ENCODE data around the gene NT5C1B. TPM values are rescaled to one million over a fixed set of nuclear protein-coding genes. Genes with fewer than 3 reads are reported as not detected.

NT5C1B gene
- total and polyA plus RNA-seq, 9 donors: not detected

DNA sequence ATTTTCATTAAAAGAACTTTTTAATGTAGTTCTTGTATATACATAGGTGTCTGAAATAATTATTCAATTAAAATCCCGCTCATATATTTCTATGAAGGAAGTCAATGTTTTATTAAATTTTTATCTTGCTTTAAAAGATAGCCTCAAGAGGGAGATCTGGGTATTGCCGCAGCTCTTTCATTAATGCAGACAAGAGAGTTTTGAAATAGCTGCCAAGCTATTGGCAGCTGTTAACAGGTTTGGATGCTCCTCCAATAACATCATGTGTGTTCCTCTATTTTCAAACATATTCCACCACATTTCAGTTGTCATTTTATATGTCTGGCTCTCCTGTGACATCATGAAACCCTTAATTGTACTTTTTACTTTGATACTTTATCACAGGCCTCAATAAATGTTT, 12.9 kb upstream of the NT5C1B start:
- no peak for DNase-seq
- no peak overlapping the region for H3K27ac ChIP-seq
- WGBS, 3 donors: 94 to 100% (median 97%) methylated on average over 2 of the region's 2 CpGs
- intact Hi-C loops (cut with DNase I): no loop called here
- H3K36me3 ChIP-seq: no peaks in the 10 kb centered on the region
- H3K27me3 ChIP-seq: no peaks in the 10 kb centered on the region
- no peaks in the 10 kb centered on the region for H3K9me3 ChIP-seq
- no peaks in the 10 kb centered on the region for H3K4me1 ChIP-seq (ENCODE audit: insufficient read depth)
- H3K4me3 ChIP-seq: no peak overlapping the region
- TF ChIP-seq, protein P1, sequence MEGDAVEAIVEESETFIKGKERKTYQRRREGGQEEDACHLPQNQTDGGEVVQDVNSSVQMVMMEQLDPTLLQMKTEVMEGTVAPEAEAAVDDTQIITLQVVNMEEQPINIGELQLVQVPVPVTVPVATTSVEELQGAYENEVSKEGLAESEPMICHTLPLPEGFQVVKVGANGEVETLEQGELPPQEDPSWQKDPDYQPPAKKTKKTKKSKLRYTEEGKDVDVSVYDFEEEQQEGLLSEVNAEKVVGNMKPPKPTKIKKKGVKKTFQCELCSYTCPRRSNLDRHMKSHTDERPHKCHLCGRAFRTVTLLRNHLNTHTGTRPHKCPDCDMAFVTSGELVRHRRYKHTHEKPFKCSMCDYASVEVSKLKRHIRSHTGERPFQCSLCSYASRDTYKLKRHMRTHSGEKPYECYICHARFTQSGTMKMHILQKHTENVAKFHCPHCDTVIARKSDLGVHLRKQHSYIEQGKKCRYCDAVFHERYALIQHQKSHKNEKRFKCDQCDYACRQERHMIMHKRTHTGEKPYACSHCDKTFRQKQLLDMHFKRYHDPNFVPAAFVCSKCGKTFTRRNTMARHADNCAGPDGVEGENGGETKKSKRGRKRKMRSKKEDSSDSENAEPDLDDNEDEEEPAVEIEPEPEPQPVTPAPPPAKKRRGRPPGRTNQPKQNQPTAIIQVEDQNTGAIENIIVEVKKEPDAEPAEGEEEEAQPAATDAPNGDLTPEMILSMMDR (IDR thresholded peaks at IDR 0.05): no peak
- TF ChIP-seq EP300 (IDR thresholded peaks at IDR 0.05): no peak
- no peak for TF ChIP-seq POLR2A (IDR thresholded peaks at IDR 0.05)

DNA sequence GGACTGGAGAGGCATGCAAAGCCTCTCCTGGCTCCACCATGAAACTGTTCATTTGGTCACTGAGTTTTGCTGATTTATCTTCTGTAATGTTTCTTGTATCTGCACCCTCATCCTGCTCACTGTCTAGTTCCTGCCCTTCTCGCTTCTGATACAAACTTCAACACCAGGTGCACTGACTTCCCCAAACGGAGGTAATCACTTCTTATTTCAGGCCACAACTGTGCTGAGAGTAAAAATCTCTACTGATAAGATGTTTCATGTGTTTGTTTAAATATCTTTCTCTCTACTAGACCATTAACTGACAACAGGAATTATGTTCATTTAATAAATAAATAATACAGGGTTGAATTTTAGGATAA, 10.9 kb upstream of the NT5C1B start:
- TF ChIP-seq POLR2A (IDR thresholded peaks at IDR 0.05): no peak
- TF ChIP-seq EP300 (IDR thresholded peaks at IDR 0.05): no peak
- TF ChIP-seq, protein P1 (IDR thresholded peaks at IDR 0.05): no peak
- Histone ChIP-seq H3K4me3 (no peak overlapping the region), H3K4me1 (ENCODE audit: insufficient read depth) (no peaks in the 10 kb centered on the region), H3K27ac (no peak overlapping the region), H3K27me3 (no peaks in the 10 kb centered on the region), H3K9me3 (no peaks in the 10 kb centered on the region), H3K36me3 (no peaks in the 10 kb centered on the region)
- DNase-seq: no peak
- WGBS, 3 donors: 80 to 91% (median 90%) methylated on average over 2 of the region's 2 CpGs
- intact Hi-C loops (cut with DNase I): no loop called here

DNA sequence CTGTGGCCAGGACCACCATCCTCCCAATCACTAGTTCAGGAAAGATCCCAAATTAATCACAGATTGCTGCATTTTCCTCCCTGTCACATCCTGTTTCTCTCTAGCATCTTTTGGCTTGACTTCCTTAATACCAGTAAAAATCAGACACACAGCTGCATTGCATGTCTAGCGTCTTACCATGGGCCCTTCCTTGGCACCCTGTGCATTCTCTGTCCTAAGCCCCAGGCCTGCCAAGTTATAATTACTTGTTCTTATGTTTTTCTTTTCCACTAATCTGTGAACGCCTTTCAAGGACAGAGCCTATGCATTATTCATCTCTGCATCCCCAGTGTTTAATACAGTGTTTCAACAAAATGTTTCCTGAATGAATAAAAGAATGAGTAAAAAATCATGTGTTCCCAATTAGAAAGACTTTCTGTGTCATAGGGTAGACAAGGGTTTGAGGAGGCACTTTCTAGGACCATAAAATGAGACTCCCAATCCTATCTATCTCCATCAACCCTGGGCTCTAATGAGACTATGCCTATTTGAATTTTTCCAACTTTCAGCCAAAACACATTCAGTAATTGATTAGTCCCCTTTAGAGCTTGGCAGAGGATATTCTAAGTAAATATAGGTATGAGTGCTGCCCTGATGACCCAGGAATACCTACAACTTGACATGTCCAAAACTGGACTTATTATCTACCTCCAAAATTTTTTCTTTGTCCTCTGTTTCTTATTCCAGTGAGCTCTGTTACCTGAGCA, 10.3 kb upstream of the NT5C1B start:
- Histone ChIP-seq H3K4me1 (ENCODE audit: insufficient read depth) (no peaks in the 10 kb centered on the region), H3K27ac (no peak overlapping the region), H3K27me3 (no peaks in the 10 kb centered on the region), H3K9me3 (no peaks in the 10 kb centered on the region), H3K36me3 (no peaks in the 10 kb centered on the region), H3K4me3 (no peak overlapping the region)
- WGBS, 3 donors: 1 to 17% (median 4%) methylated on average over 2 of the region's 2 CpGs
- intact Hi-C loops (cut with DNase I): no loop called here
- TF ChIP-seq, protein P1 (IDR thresholded peaks at IDR 0.05): no peak
- DNase-seq: no peak

DNA sequence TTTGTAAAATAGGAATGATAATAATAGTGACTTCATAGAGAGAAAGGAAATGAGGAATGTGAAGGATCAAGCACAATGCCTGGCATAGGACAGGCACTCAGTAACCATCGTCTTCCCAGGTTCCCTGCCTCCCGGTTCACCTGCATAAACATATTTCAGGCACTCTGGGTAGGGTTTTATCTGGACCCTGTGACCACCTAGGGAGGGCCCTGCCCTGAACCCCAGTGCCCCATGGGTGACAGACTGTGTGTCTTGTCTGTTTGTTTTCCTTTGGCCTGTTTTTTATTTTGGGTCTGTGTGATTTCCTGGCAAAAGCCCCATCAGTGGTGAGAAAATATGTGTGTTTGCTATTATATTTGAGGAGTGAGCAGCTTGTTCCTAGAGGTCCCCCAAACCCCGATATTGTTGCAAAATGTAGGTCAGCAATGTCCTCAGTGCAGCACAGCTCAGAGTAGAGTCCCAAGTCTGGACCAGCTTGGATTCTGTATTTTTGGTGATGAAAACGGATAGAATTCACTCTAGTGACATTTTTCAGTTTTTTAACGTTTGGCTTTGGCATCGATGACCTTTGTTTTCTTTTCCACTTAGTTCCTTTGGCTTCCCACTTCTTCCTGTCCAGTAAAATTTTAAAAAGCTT, 9.6 kb upstream of the NT5C1B start:
- H3K27ac ChIP-seq: no peak overlapping the region
- no peaks in the 10 kb centered on the region for H3K4me1 ChIP-seq (ENCODE audit: insufficient read depth)
- TF ChIP-seq EP300 (IDR thresholded peaks at IDR 0.05) (no peak), POLR2A (IDR thresholded peaks at IDR 0.05) (no peak)
- TF ChIP-seq, protein P1 (IDR thresholded peaks at IDR 0.05): no peak
- WGBS, 3 donors: 4 to 20% (median 9%) methylated on average over 6 of the region's 6 CpGs
- intact Hi-C loops (cut with DNase I): no loop called here
- DNase-seq: no peak
- no peaks in the 10 kb centered on the region for H3K27me3 ChIP-seq
- no peak overlapping the region for H3K4me3 ChIP-seq
- H3K9me3 ChIP-seq: no peaks in the 10 kb centered on the region
- H3K36me3 ChIP-seq: no peaks in the 10 kb centered on the region

Measured in ovary (tissue), 9 donors.